GM18868 (cell line): ENCODE measurements around the gene AQP6.

Experiments used
- ATAC-seq: cut with Tn5 transposase; IDR thresholded peaks from one replicate; pipeline ENCODE4 v1.9.1; 2021; ENCODE audit warnings: mild to moderate bottlenecking, moderate library complexity; ENCODE audit not compliant: unreplicated experiment

Gene AQP6

DNA sequence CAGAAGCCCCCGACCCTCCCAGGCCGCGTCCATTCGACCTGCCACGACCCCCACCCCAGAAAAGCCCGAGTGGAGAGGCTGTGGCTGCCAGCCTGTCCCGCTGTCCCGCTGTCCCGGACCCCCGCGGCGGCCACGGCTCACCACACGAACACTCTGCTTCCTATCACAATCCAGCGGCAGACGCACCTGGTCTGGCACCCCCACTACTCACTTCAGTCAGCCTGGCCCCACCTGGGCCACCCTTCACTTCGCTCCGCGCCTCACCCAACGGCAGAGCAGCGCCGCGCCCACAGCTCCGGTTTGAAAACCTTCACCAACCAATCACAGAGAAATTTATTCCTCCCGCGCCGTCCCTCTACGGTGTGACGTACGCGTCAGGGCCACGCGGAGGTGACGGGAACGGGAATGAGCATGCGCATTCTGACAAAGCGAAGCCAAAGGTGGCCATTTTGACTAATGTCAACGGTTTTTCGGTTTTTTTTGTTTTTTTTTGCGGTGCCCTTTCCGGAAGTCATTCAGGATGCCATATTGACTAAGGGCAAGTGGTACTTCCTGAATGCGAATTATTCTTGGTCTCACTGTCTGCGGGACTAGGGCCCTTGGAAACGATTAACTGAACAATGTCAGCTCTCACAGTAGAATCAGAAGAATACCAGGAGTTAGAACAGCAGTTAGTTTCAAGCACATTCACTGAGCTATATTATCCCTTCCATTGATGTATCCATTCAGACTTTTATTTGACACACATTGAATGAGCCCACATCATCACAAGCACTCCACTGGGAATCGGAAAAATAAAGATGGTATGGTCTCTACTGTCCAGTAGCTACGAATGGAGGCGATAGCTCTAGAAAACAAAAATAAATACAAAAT lies 52.7 kb downstream of the AQP6 start, which contains the start of gene RACGAP1:
Gene RACGAP1, minus strand, starts transcription at position 308 of the 873 bp plus-strand sequence. CDS start 8,779 bp downstream, outside the sequence.
- peak; percentile 96 for ATAC-seq

DNA sequence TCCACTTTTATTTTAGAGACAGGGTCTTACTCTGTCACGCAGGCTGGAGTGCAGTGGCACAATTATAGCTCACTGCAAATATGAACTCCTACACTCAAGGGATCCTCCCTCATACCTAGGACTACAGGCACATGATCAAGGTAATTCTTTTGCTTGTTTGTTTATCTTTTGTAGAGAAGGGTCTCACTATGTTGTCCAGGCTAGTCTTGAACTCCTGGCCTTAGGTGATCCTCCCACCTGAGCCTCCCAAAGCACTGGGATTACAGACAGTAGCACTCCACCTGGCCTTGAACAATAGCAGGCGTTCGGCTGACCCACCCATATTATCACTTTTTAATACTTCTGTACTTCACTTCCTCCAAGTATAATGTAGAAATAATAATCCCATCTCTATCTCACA lies 53.9 kb downstream of the AQP6 start:
- ATAC-seq, result no peak
